HG02610 (cell line): ENCODE results near the gene UPF1.
"Not testable (repeated sequence)": the region's sequence is repeated elsewhere in the genome, so short reads cannot be mapped to it uniquely, and the experiment has no call there.

Source experiments
- ATAC-seq: cut with Tn5 transposase; IDR thresholded peaks from one replicate; pipeline ENCODE4 v1.9.1; 2021; ENCODE audit warnings: mild to moderate bottlenecking, moderate library complexity; ENCODE audit not compliant: unreplicated experiment

UPF1 gene

DNA sequence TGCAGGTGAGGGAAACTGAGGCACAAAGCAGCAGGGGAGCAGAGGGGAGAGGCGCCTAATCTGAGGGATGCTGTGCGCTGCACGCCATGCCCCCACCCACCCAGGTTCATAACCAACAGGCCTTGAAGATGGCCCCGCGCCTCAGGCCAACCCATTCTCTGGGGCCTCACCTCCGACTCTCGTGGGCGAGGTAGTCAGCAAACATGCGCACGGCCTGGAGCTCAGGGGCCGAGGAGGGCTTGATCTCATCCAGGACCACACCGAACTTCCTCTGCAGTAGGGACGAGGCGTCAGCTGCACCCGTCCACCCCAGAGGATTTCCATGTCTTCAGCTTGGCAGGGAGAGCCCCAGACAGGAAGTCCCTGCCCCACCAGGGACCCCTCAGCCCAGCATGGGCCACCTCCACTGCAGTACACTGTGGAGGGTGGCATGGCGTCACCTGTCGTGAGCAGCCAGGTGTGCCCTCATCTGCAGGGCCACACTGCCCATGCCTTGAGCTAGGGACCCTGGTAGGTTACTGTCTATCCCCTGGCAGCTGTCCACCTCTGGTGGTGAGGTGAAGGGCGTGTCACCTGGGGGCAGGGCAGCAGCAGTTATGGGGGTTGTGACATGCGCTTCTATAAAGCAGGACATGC lies 79.2 kb downstream of the UPF1 start:
- no peak for ATAC-seq

DNA sequence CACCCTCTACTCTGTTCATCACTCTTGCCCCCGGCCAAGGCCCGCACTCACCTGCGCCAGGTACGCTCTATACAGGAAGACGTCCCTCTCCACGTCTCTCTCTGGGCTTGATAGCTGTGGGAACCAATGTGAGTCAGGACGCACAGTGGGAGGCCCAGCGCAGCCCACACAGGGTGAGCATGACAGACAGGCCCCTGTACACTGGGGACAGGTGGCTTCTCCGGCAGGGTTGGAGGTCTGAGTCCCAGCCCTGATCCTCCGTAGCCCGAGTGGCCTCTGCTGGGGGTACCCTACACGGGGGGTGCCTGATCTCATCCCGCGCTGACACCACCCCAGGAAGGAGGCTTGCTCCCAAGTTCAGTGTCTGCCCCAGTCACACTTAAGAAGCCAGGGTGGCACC lies 81.2 kb downstream of the UPF1 start:
- no peak for ATAC-seq

DNA sequence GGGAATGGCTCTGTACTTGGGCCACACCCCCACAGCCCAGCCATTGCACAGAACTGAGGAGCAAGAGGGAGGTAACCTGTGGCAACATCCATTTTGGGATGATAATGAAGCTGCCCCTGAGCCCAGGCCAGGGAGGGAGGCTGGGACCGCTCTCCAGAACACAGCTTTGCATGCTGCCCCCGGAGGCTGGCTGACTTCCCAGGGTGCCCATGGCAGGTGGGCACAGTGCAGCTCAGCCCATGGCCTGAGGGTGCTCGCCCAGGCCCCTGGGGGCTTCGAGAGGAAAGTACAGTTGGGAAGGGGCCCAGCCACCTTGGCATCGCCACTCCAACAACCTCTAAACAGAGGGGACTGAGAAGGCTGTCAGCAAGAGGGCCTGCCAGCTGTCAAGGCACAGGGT lies 81.7 kb downstream of the UPF1 start:
- ATAC-seq = no peak

DNA sequence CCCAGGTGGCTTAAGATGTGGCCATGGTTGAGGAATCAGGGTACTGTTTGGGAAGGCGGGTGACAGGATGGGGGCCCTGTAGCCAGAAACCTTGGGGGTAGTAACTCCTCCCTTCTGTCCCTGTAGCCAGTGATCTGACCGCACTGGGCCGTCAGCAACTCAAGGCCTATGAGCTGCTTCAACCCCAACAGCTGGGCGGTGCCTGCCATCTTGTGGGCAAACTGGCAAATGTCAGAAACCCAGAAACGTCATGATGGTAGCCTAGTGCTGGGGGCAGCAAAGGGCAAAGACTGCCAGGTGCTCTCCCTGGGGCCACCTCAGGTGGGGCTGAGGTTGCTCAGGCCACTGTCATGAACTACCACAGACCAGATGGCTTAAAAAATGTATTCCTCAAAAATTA lies 83.9 kb downstream of the UPF1 start:
- ATAC-seq = no peak

DNA sequence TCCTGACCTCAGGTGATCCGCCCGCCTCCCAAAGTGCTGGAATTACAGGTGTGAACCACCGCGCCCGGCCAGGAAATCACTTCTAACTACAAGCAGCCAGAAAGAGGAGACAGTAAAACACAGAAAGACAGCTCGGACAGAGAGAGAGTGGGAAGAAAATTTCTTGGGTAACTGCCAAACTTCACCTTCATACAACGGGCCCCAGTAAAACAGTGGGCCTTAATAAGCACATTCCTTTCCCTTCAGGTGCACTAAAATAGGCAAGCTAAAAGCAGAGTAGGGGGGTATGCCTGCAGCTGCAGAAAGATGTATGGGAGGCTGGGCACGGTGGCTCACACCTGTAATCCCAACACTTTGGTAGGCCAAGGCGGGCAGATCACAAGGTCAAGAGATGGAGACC lies 85.8 kb downstream of the UPF1 start:
- not testable (repeated sequence) for ATAC-seq
